ENCODE results near the gene HSD3B7. TPM values are rescaled to one million over a fixed set of nuclear protein-coding genes. Genes with fewer than 3 reads are reported as not detected.

The HSD3B7 gene
- total and polyA plus RNA-seq, 8 donors, result 2.9 to 52.7 (median 10.3) TPM

GRCh38 chr16:31032736-31033708 is 48.0 kb downstream of the HSD3B7 start, which contains the start of gene STX4:
Gene STX4 (plus strand): TSS chr16:31033558. CDS start chr16:31033806, 248 bp downstream.
- peak; percentile 99 for DNase-seq
- Histone ChIP-seq H3K36me3 (peaks cover 16 to 35% (median 31%) of the 10 kb centered on the region in 4 donors), H3K4me1 (peaks cover 5 to 43% (median 24%) of the 10 kb centered on the region in 4 donors), H3K27me3 (no peaks in the 10 kb centered on the region), H3K4me3 (peak within 1 kb of the TSS; percentile 90 to 99 (median 96)), H3K27ac (peak within 1 kb of the TSS; percentile 86 to 96 (median 92)), H3K9me3 (no peaks in the 10 kb centered on the region)
- TF ChIP-seq POLR2A (IDR thresholded peaks at IDR 0.05), result no peak
- no peak for TF ChIP-seq EP300 (IDR thresholded peaks at IDR 0.05)
- TF ChIP-seq POLR2AphosphoS5 (IDR thresholded peaks at IDR 0.05), result peak; percentile 71 to 91 (median 77)
- TF ChIP-seq, protein P1, sequence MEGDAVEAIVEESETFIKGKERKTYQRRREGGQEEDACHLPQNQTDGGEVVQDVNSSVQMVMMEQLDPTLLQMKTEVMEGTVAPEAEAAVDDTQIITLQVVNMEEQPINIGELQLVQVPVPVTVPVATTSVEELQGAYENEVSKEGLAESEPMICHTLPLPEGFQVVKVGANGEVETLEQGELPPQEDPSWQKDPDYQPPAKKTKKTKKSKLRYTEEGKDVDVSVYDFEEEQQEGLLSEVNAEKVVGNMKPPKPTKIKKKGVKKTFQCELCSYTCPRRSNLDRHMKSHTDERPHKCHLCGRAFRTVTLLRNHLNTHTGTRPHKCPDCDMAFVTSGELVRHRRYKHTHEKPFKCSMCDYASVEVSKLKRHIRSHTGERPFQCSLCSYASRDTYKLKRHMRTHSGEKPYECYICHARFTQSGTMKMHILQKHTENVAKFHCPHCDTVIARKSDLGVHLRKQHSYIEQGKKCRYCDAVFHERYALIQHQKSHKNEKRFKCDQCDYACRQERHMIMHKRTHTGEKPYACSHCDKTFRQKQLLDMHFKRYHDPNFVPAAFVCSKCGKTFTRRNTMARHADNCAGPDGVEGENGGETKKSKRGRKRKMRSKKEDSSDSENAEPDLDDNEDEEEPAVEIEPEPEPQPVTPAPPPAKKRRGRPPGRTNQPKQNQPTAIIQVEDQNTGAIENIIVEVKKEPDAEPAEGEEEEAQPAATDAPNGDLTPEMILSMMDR (IDR thresholded peaks at IDR 0.05), result no peak
- 0 to 1% (median 1%) methylated on average over 48 to 75 of the region's 75 CpGs for WGBS, 5 donors
- intact Hi-C loops (cut with DNase I; ENCODE audit: low total_unique reads), result no loop called here

DNA sequence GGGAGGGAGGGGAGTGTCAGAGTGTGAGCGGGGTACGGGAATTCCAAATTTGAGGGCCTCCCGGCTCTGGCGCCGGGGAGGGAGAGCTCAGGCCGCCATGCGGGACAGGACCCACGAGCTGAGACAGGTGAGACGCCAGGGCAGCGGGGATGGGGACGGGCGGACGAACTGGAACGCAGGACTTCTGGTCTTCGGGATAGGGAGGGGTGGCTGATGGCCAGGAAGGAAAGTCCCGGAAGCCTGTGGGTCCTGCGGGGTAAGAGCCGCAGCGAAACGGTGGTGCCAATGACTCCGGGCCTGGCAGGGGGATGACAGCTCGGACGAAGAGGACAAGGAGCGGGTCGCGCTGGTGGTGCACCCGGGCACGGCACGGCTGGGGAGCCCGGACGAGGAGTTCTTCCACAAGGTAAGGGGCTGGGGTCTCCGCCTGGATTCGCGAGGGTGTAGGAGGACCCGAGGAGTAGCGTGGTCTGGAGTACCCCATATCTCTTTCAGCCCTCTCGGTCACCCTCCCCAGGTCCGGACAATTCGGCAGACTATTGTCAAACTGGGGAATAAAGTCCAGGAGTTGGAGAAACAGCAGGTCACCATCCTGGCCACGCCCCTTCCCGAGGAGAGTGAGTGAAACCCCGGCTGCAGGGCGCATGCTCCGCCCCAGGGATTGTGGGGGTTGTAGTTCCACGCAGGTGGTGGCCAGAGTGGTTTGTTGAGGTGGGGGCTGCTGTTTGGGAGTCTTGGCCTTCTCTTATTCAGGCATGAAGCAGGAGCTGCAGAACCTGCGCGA is 48.9 kb downstream of the HSD3B7 start:
- no peaks in the 10 kb centered on the region for H3K9me3 ChIP-seq
- intact Hi-C loops (cut with DNase I; ENCODE audit: low total_unique reads), result no loop called here
- 0 to 1% (median 1%) methylated on average over 40 to 47 of the region's 47 CpGs for whole genome bisulfite sequencing, 5 donors
- peak; percentile 93 to 96 for DNase-seq
- no peaks in the 10 kb centered on the region for H3K27me3 ChIP-seq
- H3K4me1 ChIP-seq, result peaks cover 5 to 43% (median 24%) of the 10 kb centered on the region in 4 donors
- peak overlapping the region; percentile 90 to 99 (median 96) for H3K4me3 ChIP-seq
- peaks cover 24 to 44% (median 40%) of the 10 kb centered on the region in 4 donors for H3K36me3 ChIP-seq
- peak overlapping the region; percentile 86 to 96 (median 92) for H3K27ac ChIP-seq
- TF ChIP-seq POLR2AphosphoS5 (IDR thresholded peaks at IDR 0.05), result peak; percentile 47 to 73 (median 65)
- no peak for TF ChIP-seq EP300 (IDR thresholded peaks at IDR 0.05)
- TF ChIP-seq, protein P1 (IDR thresholded peaks at IDR 0.05), result no peak
- no peak for TF ChIP-seq POLR2A (IDR thresholded peaks at IDR 0.05)

- intact Hi-C loops (cut with DNase I; ENCODE audit: low total_unique reads), result no loop called here
- no peaks in the 10 kb centered on the region for H3K9me3 ChIP-seq
- H3K4me1 ChIP-seq, result peaks cover 5 to 42% (median 24%) of the 10 kb centered on the region in 4 donors
- WGBS, 5 donors, result 48 to 73% (median 72%) methylated on average over 2 of the region's 2 CpGs
- no peaks in the 10 kb centered on the region for H3K27me3 ChIP-seq
- TF ChIP-seq POLR2A (IDR thresholded peaks at IDR 0.05) (no peak), EP300 (IDR thresholded peaks at IDR 0.05) (no peak), POLR2AphosphoS5 (IDR thresholded peaks at IDR 0.05) (no peak)
- TF ChIP-seq, protein P1 (IDR thresholded peaks at IDR 0.05), result no peak
- peaks cover 41 to 71% (median 67%) of the 10 kb centered on the region in 4 donors for H3K36me3 ChIP-seq
- DNase-seq, result no peak
- H3K27ac ChIP-seq, result no peak overlapping the region
- no peak overlapping the region for H3K4me3 ChIP-seq
Observed at GRCh38 chr16:31036691-31037090, 51.7 kb downstream of the HSD3B7 start.

Small RNA genes lying within 50 kb of the gene (small RNA-seq; reads per million reads assigned to genes)
- gene AC135048.1, result 0 reads per million in 4 donors

Other genes with a start within 250 kb of the HSD3B7 start
- gene PHKG2, start 236.8 kb upstream of the HSD3B7 start, total RNA-seq, result 100 to 1,000 TPM in 1 of 5 donors, 10 to 100 TPM in 4; 18.2 to 104 (median 28.0) TPM
- gene PHKG2, start 236.8 kb upstream of the HSD3B7 start, polyA plus RNA-seq, result 10 to 100 TPM; 29.3 to 41.5 (median 35.6) TPM
- 10 to 100 TPM in 2 of 5 donors, 1 to 10 TPM in 1, not detected in 2; 2.0 to 71.2 (median 13.9) TPM for gene CFAP119, start 223.1 kb upstream of the HSD3B7 start, total RNA-seq
- gene CFAP119, start 223.1 kb upstream of the HSD3B7 start, polyA plus RNA-seq, result 10 to 100 TPM in 1 of 3 donors, 1 to 10 TPM in 2; 8.9 to 11.4 (median 9.4) TPM
- gene RNF40, start 222.9 kb upstream of the HSD3B7 start, total RNA-seq, result 100 to 1,000 TPM in 1 of 5 donors, 10 to 100 TPM in 4; 17.5 to 155 (median 55.1) TPM
- gene RNF40, start 222.9 kb upstream of the HSD3B7 start, polyA plus RNA-seq, result 10 to 100 TPM; 43.7 to 57.0 (median 53.9) TPM
- gene ZNF629, start 198.0 kb upstream of the HSD3B7 start, total RNA-seq, result 10 to 100 TPM; 10.7 to 21.3 (median 18.3) TPM
- gene ZNF629, start 198.0 kb upstream of the HSD3B7 start, polyA plus RNA-seq, result 1 to 10 TPM; 4.4 to 5.9 (median 4.9) TPM
- 10 to 100 TPM; 12.2 to 44.6 (median 21.6) TPM for gene BCL7C, start 91.1 kb upstream of the HSD3B7 start, total RNA-seq
- gene BCL7C, start 91.1 kb upstream of the HSD3B7 start, polyA plus RNA-seq, result 10 to 100 TPM; 39.5 to 58.2 (median 48.4) TPM
- 1 to 10 TPM in 1 of 5 donors, under 1 TPM in 2, not detected in 2; 0.29 to 2.3 (median 0.55) TPM for gene CTF1, start 88.6 kb upstream of the HSD3B7 start, total RNA-seq
- 1 to 10 TPM; 2.1 to 4.5 (median 2.9) TPM for gene CTF1, start 88.6 kb upstream of the HSD3B7 start, polyA plus RNA-seq
- 100 to 1,000 TPM in 1 of 5 donors, 10 to 100 TPM in 1, 1 to 10 TPM in 3; 6.7 to 252 (median 9.7) TPM for gene FBXL19, start 61.6 kb upstream of the HSD3B7 start, total RNA-seq
- gene FBXL19, start 61.6 kb upstream of the HSD3B7 start, polyA plus RNA-seq, result 10 to 100 TPM in 1 of 3 donors, 1 to 10 TPM in 2; 5.8 to 12.7 (median 8.2) TPM
- gene ORAI3, start 36.1 kb upstream of the HSD3B7 start, total RNA-seq, result 10 to 100 TPM in 2 of 5 donors, 1 to 10 TPM in 2, not detected in 1; 6.7 to 14.0 (median 11.2) TPM
- 10 to 100 TPM in 2 of 3 donors, 1 to 10 TPM in 1; 7.8 to 26.0 (median 10.5) TPM for gene ORAI3, start 36.1 kb upstream of the HSD3B7 start, polyA plus RNA-seq
- gene SETD1A, start 27.5 kb upstream of the HSD3B7 start, total RNA-seq, result 10 to 100 TPM in 3 of 5 donors, 1 to 10 TPM in 2; 4.4 to 22.2 (median 19.2) TPM
- gene SETD1A, start 27.5 kb upstream of the HSD3B7 start, polyA plus RNA-seq, result 1 to 10 TPM; 5.2 to 7.5 (median 5.9) TPM
- gene STX1B, start 25.4 kb downstream of the HSD3B7 start, total RNA-seq, result under 1 TPM in 1 of 5 donors, not detected in 4; 0.55 TPM
- under 1 TPM; 0.15 to 1.00 (median 0.78) TPM for gene STX1B, start 25.4 kb downstream of the HSD3B7 start, polyA plus RNA-seq
- gene STX4, start 48.4 kb downstream of the HSD3B7 start, total RNA-seq, result 100 to 1,000 TPM in 2 of 5 donors, 10 to 100 TPM in 3; 13.8 to 254 (median 60.0) TPM
- gene STX4, start 48.4 kb downstream of the HSD3B7 start, polyA plus RNA-seq, result 10 to 100 TPM; 59.3 to 73.9 (median 60.4) TPM
- 10 to 100 TPM in 3 of 5 donors, 1 to 10 TPM in 1, not detected in 1; 8.6 to 14.2 (median 12.0) TPM for gene ZNF668, start 89.0 kb downstream of the HSD3B7 start, total RNA-seq
- gene ZNF668, start 89.0 kb downstream of the HSD3B7 start, polyA plus RNA-seq, result 1 to 10 TPM; 5.7 to 10.0 (median 6.0) TPM
- gene ZNF646, start 89.2 kb downstream of the HSD3B7 start, total RNA-seq, result 10 to 100 TPM in 2 of 5 donors, 1 to 10 TPM in 3; 6.7 to 13.4 (median 9.0) TPM
- gene ZNF646, start 89.2 kb downstream of the HSD3B7 start, polyA plus RNA-seq, result 1 to 10 TPM; 2.1 to 5.0 (median 2.6) TPM
- gene PRSS53, start 103.7 kb downstream of the HSD3B7 start, total RNA-seq, result 1 to 10 TPM in 3 of 5 donors, under 1 TPM in 1, not detected in 1; 0.87 to 5.3 (median 1.9) TPM
- gene PRSS53, start 103.7 kb downstream of the HSD3B7 start, polyA plus RNA-seq, result 1 to 10 TPM in 2 of 3 donors, under 1 TPM in 1; 0.46 to 1.3 (median 1.1) TPM
- 100 to 1,000 TPM in 1 of 5 donors, 10 to 100 TPM in 4; 20.1 to 191 (median 35.0) TPM for gene VKORC1, start 109.6 kb downstream of the HSD3B7 start, total RNA-seq
- gene VKORC1, start 109.6 kb downstream of the HSD3B7 start, polyA plus RNA-seq, result 10 to 100 TPM; 53.2 to 90.8 (median 62.9) TPM
- 100 to 1,000 TPM in 1 of 5 donors, 10 to 100 TPM in 4; 11.0 to 197 (median 58.3) TPM for gene BCKDK, start 123.2 kb downstream of the HSD3B7 start, total RNA-seq
- 10 to 100 TPM; 27.4 to 40.9 (median 34.0) TPM for gene BCKDK, start 123.2 kb downstream of the HSD3B7 start, polyA plus RNA-seq
- 100 to 1,000 TPM in 1 of 5 donors, 10 to 100 TPM in 4; 38.8 to 114 (median 64.9) TPM for gene KAT8, start 132.5 kb downstream of the HSD3B7 start, total RNA-seq
- 10 to 100 TPM; 45.0 to 51.4 (median 45.8) TPM for gene KAT8, start 132.5 kb downstream of the HSD3B7 start, polyA plus RNA-seq
- gene PRSS8, start 150.5 kb downstream of the HSD3B7 start, total RNA-seq, result 100 to 1,000 TPM in 2 of 5 donors, 10 to 100 TPM in 2, 1 to 10 TPM in 1; 5.8 to 176 (median 70.5) TPM
- 100 to 1,000 TPM in 2 of 3 donors, 10 to 100 TPM in 1; 39.3 to 151 (median 115) TPM for gene PRSS8, start 150.5 kb downstream of the HSD3B7 start, polyA plus RNA-seq
- gene PRSS36, start 164.9 kb downstream of the HSD3B7 start, total RNA-seq, result 10 to 100 TPM in 1 of 5 donors, 1 to 10 TPM in 1, under 1 TPM in 1, not detected in 2; 0.87 to 26.3 (median 2.6) TPM
- gene PRSS36, start 164.9 kb downstream of the HSD3B7 start, polyA plus RNA-seq, result 1 to 10 TPM; 2.1 to 4.0 (median 2.9) TPM
- gene FUS, start 194.9 kb downstream of the HSD3B7 start, total RNA-seq, result 100 to 1,000 TPM in 2 of 5 donors, 10 to 100 TPM in 3; 41.1 to 133 (median 60.3) TPM
- gene FUS, start 194.9 kb downstream of the HSD3B7 start, polyA plus RNA-seq, result 100 to 1,000 TPM; 130 to 175 (median 135) TPM
- gene PYCARD, start 217.6 kb downstream of the HSD3B7 start, total RNA-seq, result 100 to 1,000 TPM in 1 of 5 donors, 10 to 100 TPM in 4; 10.5 to 484 (median 29.8) TPM
- gene PYCARD, start 217.6 kb downstream of the HSD3B7 start, polyA plus RNA-seq, result 10 to 100 TPM; 35.7 to 64.9 (median 49.9) TPM
- gene TRIM72, start 228.9 kb downstream of the HSD3B7 start, total RNA-seq, result under 1 TPM in 1 of 5 donors, not detected in 4; under 0.01 TPM
- under 1 TPM in 2 of 3 donors, not detected in 1; 0.10 to 0.15 TPM for gene TRIM72, start 228.9 kb downstream of the HSD3B7 start, polyA plus RNA-seq
- gene PYDC1, start 231.9 kb downstream of the HSD3B7 start, total RNA-seq, result not detected
- gene PYDC1, start 231.9 kb downstream of the HSD3B7 start, polyA plus RNA-seq, result not detected